ENCODE data around the gene SEMA3E. TPM values are rescaled to one million over a fixed set of nuclear protein-coding genes. Genes with fewer than 3 reads are reported as not detected.
"Not testable (repeated sequence)": the region's sequence is repeated elsewhere in the genome, so short reads cannot be mapped to it uniquely, and the experiment has no call there.

The SEMA3E gene
- total and polyA plus RNA-seq, 8 donors = 0.23 to 2.0 (median 0.97) TPM

DNA sequence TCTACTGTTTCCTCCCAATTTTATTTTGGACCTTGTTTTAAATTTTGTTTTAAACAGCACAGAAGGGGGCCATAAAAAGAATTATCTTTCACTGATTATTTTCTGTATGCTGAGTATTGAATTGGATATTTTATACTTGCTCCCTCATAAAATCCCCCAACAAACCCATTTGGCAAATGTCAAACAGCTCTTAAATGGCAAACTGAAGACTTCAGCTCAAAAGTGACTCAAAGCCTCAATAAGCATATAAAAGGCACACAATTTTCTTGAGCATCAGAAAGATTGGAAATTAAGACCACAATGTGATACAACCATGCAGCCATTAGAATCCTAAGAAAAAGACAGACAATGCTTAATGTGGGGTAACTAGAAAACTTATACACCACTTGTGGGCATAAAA is 199.2 kb downstream of the SEMA3E start:
- Histone ChIP-seq H3K9me3 (no peaks in the 10 kb centered on the region), H3K4me3 (no peak overlapping the region), H3K4me1 (no peaks in the 10 kb centered on the region), H3K27me3 (no peaks in the 10 kb centered on the region), H3K36me3 (no peaks in the 10 kb centered on the region), H3K27ac (no peak overlapping the region)
- DNase-seq = no peak
- FAIRE-seq = no peak
- intact Hi-C loops (cut with DNase I) = no loop called here
- no peak for ATAC-seq
- TF ChIP-seq, protein P1, sequence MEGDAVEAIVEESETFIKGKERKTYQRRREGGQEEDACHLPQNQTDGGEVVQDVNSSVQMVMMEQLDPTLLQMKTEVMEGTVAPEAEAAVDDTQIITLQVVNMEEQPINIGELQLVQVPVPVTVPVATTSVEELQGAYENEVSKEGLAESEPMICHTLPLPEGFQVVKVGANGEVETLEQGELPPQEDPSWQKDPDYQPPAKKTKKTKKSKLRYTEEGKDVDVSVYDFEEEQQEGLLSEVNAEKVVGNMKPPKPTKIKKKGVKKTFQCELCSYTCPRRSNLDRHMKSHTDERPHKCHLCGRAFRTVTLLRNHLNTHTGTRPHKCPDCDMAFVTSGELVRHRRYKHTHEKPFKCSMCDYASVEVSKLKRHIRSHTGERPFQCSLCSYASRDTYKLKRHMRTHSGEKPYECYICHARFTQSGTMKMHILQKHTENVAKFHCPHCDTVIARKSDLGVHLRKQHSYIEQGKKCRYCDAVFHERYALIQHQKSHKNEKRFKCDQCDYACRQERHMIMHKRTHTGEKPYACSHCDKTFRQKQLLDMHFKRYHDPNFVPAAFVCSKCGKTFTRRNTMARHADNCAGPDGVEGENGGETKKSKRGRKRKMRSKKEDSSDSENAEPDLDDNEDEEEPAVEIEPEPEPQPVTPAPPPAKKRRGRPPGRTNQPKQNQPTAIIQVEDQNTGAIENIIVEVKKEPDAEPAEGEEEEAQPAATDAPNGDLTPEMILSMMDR (IDR thresholded peaks at IDR 0.05) = no peak

DNA sequence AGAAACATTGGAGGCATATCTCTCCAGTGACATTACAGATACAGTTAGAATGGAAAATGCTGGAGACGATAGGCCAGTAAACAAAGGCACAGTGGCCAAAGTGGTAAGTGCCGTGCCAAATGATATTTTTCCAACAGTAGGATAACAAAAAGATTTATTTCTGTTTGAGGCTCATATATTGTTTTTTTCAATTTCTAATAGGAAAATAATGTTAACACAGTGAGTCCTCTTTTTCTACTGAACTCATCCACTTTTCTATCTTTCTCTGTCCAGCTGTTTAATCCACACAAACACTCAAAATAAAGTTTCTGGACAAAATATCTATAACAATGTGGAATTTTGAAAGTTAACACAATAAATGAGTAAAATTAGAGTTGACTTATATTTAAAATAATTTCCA is 201.3 kb downstream of the SEMA3E start:
- 66 to 71% methylated on average over 2 of the region's 2 CpGs for WGBS, 2 donors
- Histone ChIP-seq H3K27me3 (no peaks in the 10 kb centered on the region), H3K36me3 (no peaks in the 10 kb centered on the region), H3K4me1 (no peaks in the 10 kb centered on the region), H3K9me3 (no peaks in the 10 kb centered on the region), H3K27ac (no peak overlapping the region), H3K4me3 (no peak overlapping the region)
- intact Hi-C loops (cut with DNase I) = no loop called here
- FAIRE-seq = no peak
- no peak for ATAC-seq
- TF ChIP-seq, protein P1 (IDR thresholded peaks at IDR 0.05) = no peak
- DNase-seq = no peak

DNA sequence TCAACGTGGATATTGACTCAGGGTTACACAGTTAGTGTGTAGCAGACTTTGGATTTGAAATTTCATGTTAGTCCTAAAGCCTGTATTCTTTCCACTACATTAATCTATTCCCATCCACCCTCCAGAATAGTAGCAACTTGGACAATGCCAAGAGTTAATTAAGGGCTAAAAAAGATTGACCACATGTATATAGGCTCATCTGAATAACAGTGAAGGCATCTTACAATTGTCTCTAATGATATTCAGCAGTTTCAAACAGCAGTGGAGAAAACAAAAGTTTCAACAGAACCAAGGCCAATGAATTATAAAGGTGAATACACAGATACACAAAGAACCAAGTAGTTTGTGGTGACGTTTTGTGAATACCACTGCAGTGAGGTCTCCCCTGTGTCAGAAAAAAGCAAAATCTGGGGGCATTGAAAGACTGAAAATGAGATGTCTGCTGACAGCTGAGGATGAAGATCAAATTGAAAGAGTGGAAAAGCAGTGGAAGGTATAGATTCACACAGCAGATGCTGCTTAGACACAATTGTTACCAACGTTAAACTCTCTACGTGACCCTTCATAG is 202.8 kb downstream of the SEMA3E start:
- intact Hi-C loops (cut with DNase I) = no loop called here
- TF ChIP-seq, protein P1 (IDR thresholded peaks at IDR 0.05) = no peak
- no peak for FAIRE-seq

DNA sequence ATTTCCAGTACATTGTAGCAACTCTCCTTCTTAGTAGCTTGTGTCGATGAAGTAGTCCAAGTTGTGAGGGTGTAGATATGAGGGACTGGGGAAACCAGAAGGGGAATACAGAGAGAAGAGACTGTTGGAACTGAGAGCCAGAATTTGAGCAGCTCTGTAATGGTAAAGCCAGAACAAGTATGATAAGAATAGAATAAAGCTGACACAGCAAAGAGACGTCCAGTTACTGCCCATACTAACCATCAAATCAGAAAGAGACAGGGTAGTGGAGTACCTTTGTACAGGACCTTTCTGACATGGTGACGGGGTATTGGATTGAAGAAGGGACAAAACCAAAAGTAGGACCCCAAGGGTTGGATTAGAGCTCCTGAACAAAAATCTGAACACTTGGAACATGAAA is 206.0 kb downstream of the SEMA3E start:
- FAIRE-seq = no peak
- ATAC-seq = no peak
- Histone ChIP-seq H3K36me3 (no peaks in the 10 kb centered on the region), H3K9me3 (no peaks in the 10 kb centered on the region), H3K4me3 (no peak overlapping the region), H3K27ac (no peak overlapping the region), H3K4me1 (no peaks in the 10 kb centered on the region), H3K27me3 (no peaks in the 10 kb centered on the region)
- WGBS, 2 donors = 59 to 62% methylated on average over 3 of the region's 3 CpGs
- no peak for DNase-seq
- TF ChIP-seq, protein P1 (IDR thresholded peaks at IDR 0.05) = no peak
- intact Hi-C loops (cut with DNase I) = no loop called here

More for the DNA sequence above, 202.8 kb downstream of the SEMA3E start:
- ATAC-seq (no peak), DNase-seq (no peak)
- Histone ChIP-seq H3K9me3 (no peaks in the 10 kb centered on the region), H3K36me3 (no peaks in the 10 kb centered on the region), H3K27ac (no peak overlapping the region), H3K4me1 (no peaks in the 10 kb centered on the region), H3K4me3 (no peak overlapping the region), H3K27me3 (no peaks in the 10 kb centered on the region)
- 35 to 48% methylated on average over 4 of the region's 4 CpGs for WGBS, 2 donors

DNA sequence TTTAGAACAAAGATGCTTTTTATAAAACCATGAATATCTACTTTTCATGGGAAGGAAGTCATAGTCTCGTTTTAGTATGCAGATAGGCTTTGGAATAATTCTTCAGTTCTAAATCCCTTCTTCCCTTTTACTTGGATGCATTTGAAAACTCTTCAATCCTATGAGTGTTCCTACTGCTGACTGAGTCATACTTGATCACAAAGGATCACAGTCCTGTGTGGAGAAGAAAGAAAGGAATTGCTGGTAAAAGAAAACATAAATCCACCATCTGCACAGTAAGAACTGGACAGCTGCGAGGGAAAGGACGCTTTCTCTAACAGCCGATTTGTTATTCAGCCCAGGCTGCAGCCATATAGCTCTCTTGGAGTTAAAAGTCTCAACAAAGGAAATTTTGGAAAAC is 209.9 kb downstream of the SEMA3E start:
- ATAC-seq = no peak
- TF ChIP-seq, protein P1 (IDR thresholded peaks at IDR 0.05) = no peak

DNA sequence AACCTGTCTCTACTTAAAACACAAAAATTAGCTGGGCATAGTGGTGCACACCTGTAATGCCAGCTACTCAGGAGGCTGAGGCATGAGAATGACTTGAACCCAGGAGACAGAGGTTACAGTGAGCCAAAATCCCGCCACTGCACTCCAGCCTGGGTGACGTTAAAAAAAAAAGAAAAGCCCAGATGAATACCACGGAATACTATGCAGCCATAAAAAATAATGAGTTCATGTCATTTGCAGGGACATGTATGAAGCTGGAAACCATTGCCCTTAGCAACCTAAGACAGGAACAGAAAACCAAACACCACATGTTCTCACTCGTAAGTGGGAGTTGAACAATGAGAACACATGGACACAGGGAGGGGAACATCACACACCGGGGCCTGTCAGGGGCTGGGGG is 218.7 kb downstream of the SEMA3E start:
- FAIRE-seq; H3K9me3 ChIP-seq; H3K4me1 ChIP-seq; ATAC-seq; H3K4me3 ChIP-seq; intact Hi-C loops (cut with DNase I); H3K27me3 ChIP-seq; H3K27ac ChIP-seq; DNase-seq; H3K36me3 ChIP-seq: not testable (repeated sequence)
- WGBS, 2 donors = 83 to 89% methylated on average over 5 of the region's 5 CpGs

More for the DNA sequence above, 209.9 kb downstream of the SEMA3E start:
- Histone ChIP-seq H3K9me3 (no peaks in the 10 kb centered on the region), H3K36me3 (no peaks in the 10 kb centered on the region), H3K4me3 (no peak overlapping the region), H3K4me1 (no peaks in the 10 kb centered on the region), H3K27me3 (no peaks in the 10 kb centered on the region), H3K27ac (no peak overlapping the region)
- intact Hi-C loops (cut with DNase I) = no loop called here
- FAIRE-seq = no peak
- no peak for DNase-seq
- 67 to 78% methylated on average over 4 of the region's 4 CpGs for WGBS, 2 donors
